GM21723 (cell line): ENCODE results near the gene IQSEC1.
"Not testable (repeated sequence)": the region's sequence is repeated elsewhere in the genome, so short reads cannot be mapped to it uniquely, and the experiment has no call there.

ENCODE experiments used
- ATAC-seq: cut with Tn5 transposase; IDR thresholded peaks from one replicate; pipeline ENCODE4 v1.9.1; 2021; ENCODE audit warnings: mild to moderate bottlenecking, moderate library complexity; ENCODE audit not compliant: unreplicated experiment

Gene IQSEC1

GRCh38 chr3:12856626-12857025, 216.6 kb downstream of the IQSEC1 start:
- no peak for ATAC-seq

- ATAC-seq = no peak
These were observed 218.7 kb downstream of the IQSEC1 start for GRCh38 chr3:12854565-12854964.

GRCh38 chr3:12853847-12854246, 219.4 kb downstream of the IQSEC1 start:
- not testable (repeated sequence) for ATAC-seq

- ATAC-seq = no peak
These were observed 221.0 kb downstream of the IQSEC1 start for GRCh38 chr3:12852201-12852600.
